K562 (cell line): ENCODE results near the gene DOLPP1. TPM values are rescaled to one million over a fixed set of nuclear protein-coding genes. Genes with fewer than 3 reads are reported as not detected.

Source experiments
- ATAC-seq: fragments of 200-7000 bp; cut with Tn5 transposase; 3 replicates; pipeline ENCODE4 v1.9.1; 2020; ENCODE audit warnings: moderate library complexity
- BruUV-seq: library from RNA; stranded (reverse); fragments of 400-500 nt; replicated peaks from 2 replicates; lab custom pipeline; 2021; lab: Mats Ljungman, UMichigan
- CTCF ChIA-PET: fragments of 300-600 bp; formaldehyde crosslinking; extraction: SDS; loops from one replicate; lab custom pipeline; 2021; ENCODE audit warnings: low intra/inter-chr PET ratio; lab: Yijun Ruan, JAX
- POLR2A ChIA-PET: fragments of 300-600, 350-650 bp; sonication (Branson Sonifier 250); formaldehyde crosslinking; extraction: SDS; loops from one replicate; lab custom pipeline; 2021; ENCODE audit warnings: antibody characterized with exemption, inconsistent platforms; lab: Yijun Ruan, JAX
- DNase-seq, 4 experiments: peaks; one replicate each; pipeline versions ENCODE4 v3.0.0 to v3.0.0-alpha.2; 2011 to 2018; ENCODE audit warnings: low spot score in 3 of 4, mixed read lengths in 3 of 4; ENCODE audit errors: extremely low read depth in 1 of 4
- FAIRE-seq: peaks from 2 replicates; lab custom pipeline; 2011; peaks lifted over from hg19 to GRCh38; lab: Jason Lieb, UNC
- H2AFZ ChIP-seq: 2 replicates; pipeline ENCODE4 v1.6.0; 2011; ENCODE audit warnings: low read depth, low read length, control low read depth, inconsistent platforms
- H3K27ac ChIP-seq: fragments of 200-600 bp; 3 replicates; pipeline ENCODE4 v1.8.0; 2011; ENCODE audit warnings: low read depth, mild to moderate bottlenecking, control low read depth, inconsistent platforms, low read length, moderate library complexity, mixed read lengths; ENCODE audit errors: extremely low read depth
- H3K27me3 ChIP-seq, 2 experiments: fragments of 300-600 bp in 1 of 2; 2 replicates in 1 of 2; 3 replicates in 1 of 2; pipeline versions ENCODE4 v1.6.0 to v1.8.0; 2011; ENCODE audit warnings: inconsistent platforms in 2 of 2, low read length in 2 of 2, mild to moderate bottlenecking in 1 of 2, mixed read lengths in 1 of 2, moderate library complexity in 1 of 2; ENCODE audit not compliant: control insufficient read depth in 2 of 2, insufficient read depth in 2 of 2
- H3K36me3 ChIP-seq: fragments of 300-600 bp; 3 replicates; pipeline ENCODE4 v1.8.0; 2011; ENCODE audit warnings: mild to moderate bottlenecking, low read length, inconsistent platforms; ENCODE audit not compliant: control insufficient read depth, insufficient read depth
- H3K4me1 ChIP-seq, 2 experiments: fragments of 200-600 bp in 1 of 2; replicated peaks in 1 of 2; 2 replicates in 1 of 2; 3 replicates in 1 of 2; pipeline versions ENCODE4 v1.5.1 to v1.8.0; 2011; ENCODE audit warnings: inconsistent platforms in 2 of 2, low read length in 2 of 2, mild to moderate bottlenecking in 1 of 2, mixed read lengths in 1 of 2, moderate library complexity in 1 of 2; ENCODE audit not compliant: control insufficient read depth in 2 of 2, insufficient read depth in 2 of 2
- H3K4me2 ChIP-seq: 2 replicates; pipeline ENCODE4 v1.6.1; 2011; ENCODE audit warnings: low read length, control low read depth, inconsistent platforms, mixed read lengths; ENCODE audit not compliant: insufficient read depth
- H3K4me3 ChIP-seq: fragments of 200-600 bp; sonication (generic), shearing (Covaris generic); 2 replicates; pipeline ENCODE4 v1.5.1; 2016; ENCODE audit warnings: control low read depth, inconsistent platforms
- H3K79me2 ChIP-seq: fragments of 200-600 bp; 3 replicates; pipeline ENCODE4 v1.8.0; 2011; ENCODE audit warnings: low read length, inconsistent platforms; ENCODE audit not compliant: control insufficient read depth, insufficient read depth
- H3K9ac ChIP-seq, 2 experiments: 2 replicates each; pipeline versions ENCODE4 v1.6.0 to v1.6.1; 2011; ENCODE audit warnings: low read depth in 2 of 2, low read length in 2 of 2, control low read depth in 1 of 2, inconsistent platforms in 1 of 2, mild to moderate bottlenecking in 1 of 2, mixed read lengths in 1 of 2; ENCODE audit not compliant: insufficient read depth in 1 of 2
- H3K9me1 ChIP-seq: one replicate; pipeline ENCODE4 v1.6.0; 2011; ENCODE audit warnings: inconsistent platforms, mild to moderate bottlenecking, low read length, moderate library complexity; ENCODE audit not compliant: control insufficient read depth, insufficient read depth
- H3K9me3 ChIP-seq: replicated peaks from 2 replicates; pipeline ENCODE4 v1.5.1; 2011; ENCODE audit warnings: low read depth, low read length, inconsistent platforms; ENCODE audit not compliant: control insufficient read depth, insufficient read depth
- H4K20me1 ChIP-seq: replicated peaks from 2 replicates; pipeline ENCODE4 v1.6.1; 2011; ENCODE audit warnings: low read length, inconsistent platforms, mixed read lengths; ENCODE audit not compliant: control insufficient read depth, insufficient read depth
- HNRNPLL ChIP-seq: fragments of 200-400 bp; formaldehyde crosslinking; IDR thresholded peaks from 2 replicates; pipeline ENCODE4 v1.6.1; 2017; ENCODE audit warnings: low read length, low read depth, mild to moderate bottlenecking; ENCODE audit not compliant: poor library complexity, severe bottlenecking
- KDM2B ChIP-seq: fragments of 250-450 bp; sonication (Bioruptor Pico); IDR thresholded peaks from 2 replicates; pipeline ENCODE4 v1.8.0; 2021; ENCODE audit warnings: mild to moderate bottlenecking, moderate library complexity
- MYC ChIP-seq, 2 experiments: fragments of 250-450 bp in 1 of 2; sonication (Bioruptor Pico) in 1 of 2; IDR thresholded peaks; 2 replicates each; pipeline versions ENCODE4 v1.5.1 to v1.6.1; 2012 to 2021; ENCODE audit warnings: low read depth in 2 of 2, borderline replicate concordance in 1 of 2, improper control_type of control experiment in 1 of 2, low read length in 1 of 2, mild to moderate bottlenecking in 1 of 2, moderate library complexity in 1 of 2
- POLR2G ChIP-seq: fragments of 200-400 bp; formaldehyde crosslinking; IDR thresholded peaks from 2 replicates; pipeline ENCODE4 v1.6.1; 2017; ENCODE audit warnings: low read depth, mild to moderate bottlenecking, antibody characterized with exemption, low read length, moderate library complexity
- ZFX ChIP-seq: sonication (generic); formaldehyde crosslinking; IDR thresholded peaks from 2 replicates; pipeline ENCODE4 v1.8.0; 2022; ENCODE audit warnings: mild to moderate bottlenecking, missing genetic modification reagents, moderate library complexity
- ZNF77 ChIP-seq: fragments of 250-450 bp; sonication (Bioruptor Pico); IDR thresholded peaks from 2 replicates; pipeline ENCODE4 v1.5.0; 2020
- WGBS: fragments of 100-300 bp; shearing (Covaris generic); methylation state at CpG from one replicate; pipeline ENCODE4 v1.1.6; 2016; ENCODE audit warnings: low coverage, mixed read lengths; ENCODE audit not compliant: insufficient coverage; ENCODE audit errors: missing lambda C conversion rate; 5-methylcytosine and 5-hydroxymethylcytosine counted together
- in situ Hi-C: fragments of 300-500 bp; cut with MboI; formaldehyde crosslinking; loops from 4 replicates; pipeline ENCODE4 v1.15.0; 2018; ENCODE audit warnings: inconsistent platforms, mixed read lengths
- intact Hi-C: fragments of 100-400 bp; cut with micrococcal nuclease; formaldehyde crosslinking; loops from 2 replicates; pipeline ENCODE4 v1.14.2; 2022
- polyA plus RNA-seq, 8 experiments: library from polyadenylated mRNA; depleted of rRNA in 4 of 8; stranded (reverse) in 5 of 8; unstranded in 3 of 8; fragments of >200 nt; fragmentation: Nextera tagmentation in 2 of 8; fragmentation: Illumina TruSeq in 1 of 8; extraction: Ambion mirVana in 2 of 8; extraction: Trizol in 1 of 8; gene quantifications; 2 replicates each; pipeline versions ENCODE4 v1.2.1 to v1.2.3, GENCODE V29; 2011 to 2014; ENCODE audit warnings: inconsistent platforms in 1 of 8, missing spikeins in 1 of 8
- total RNA-seq, 7 experiments: library from RNA; depleted of rRNA in 6 of 7; stranded (reverse); fragments of >200 nt in 6 of 7; fragmentation: Illumina TruSeq in 2 of 7; extraction: Trizol in 2 of 7; gene quantifications; 2 replicates each; pipeline versions ENCODE4 v1.2.1 to v1.2.3, GENCODE V29; 2011 to 2021; ENCODE audit warnings: low replicate concordance in 1 of 7

The DOLPP1 gene
- total and polyA plus RNA-seq, 9 of the 15 experiments (the other 6 are each of a cell fraction or from before 2014, with no cell fraction given), result 3.0 to 39.8 (median 30.5) TPM

GRCh38 chr9:129070696-129071525 is 10.0 kb upstream of the DOLPP1 start:
- H3K79me2 ChIP-seq, result peaks cover 16% of the 10 kb centered on the region; the same call in 2 of the 3 replicates
- WGBS, result 68% methylated on average over 18 of the region's 21 CpGs
- BruUV-seq, result TSS peak; percentile 26

More at GRCh38 chr9:129070696-129071525, 10.0 kb upstream of the DOLPP1 start:
- ChIA-PET CTCF (interaction anchor here (0.6 kb wide), 1 partner anchor 360 kb away, joined by 5 read pairs; no protein-coding TSS in a partner anchor), POLR2A (interaction anchor here (0.6 to 1.1 kb wide), 2 partner anchors 10 to 35 kb away, joined by 3 read pairs; partner anchors contain the start of gene DOLPP1)
- FAIRE-seq, result no peak
- Histone ChIP-seq H3K4me1 (peaks cover 44 to 54% of the 10 kb centered on the region in 2 experiments), H3K9me3 (no peaks in the 10 kb centered on the region), H3K27me3 (no peaks in the 10 kb centered on the region), H3K9me1 (peaks cover 2% of the 10 kb centered on the region), H3K36me3 (peaks cover 51% of the 10 kb centered on the region), H3K27ac (peak overlapping the region; percentile 92), H4K20me1 (no peaks in the 10 kb centered on the region), H3K9ac (peak overlapping the region; percentile 75 to 86; a peak in 3 of 4 replicates), H3K4me3 (no peak overlapping the region), H2AFZ (no peak overlapping the region), H3K4me2 (no peak overlapping the region)
- intact Hi-C loops, result no loop called here
- in situ Hi-C loops, result no loop called here
- peak in 3 of 4 experiments; percentile 28 to 50 (median 39) for DNase-seq
- no peak for TF ChIP-seq MYC (IDR thresholded peaks at IDR 0.05; ENCODE audit: low read depth, low read length)
- no peak for TF ChIP-seq MYC (CRISPR knock-in tag; IDR thresholded peaks at IDR 0.05; ENCODE audit: borderline replicate concordance, low read depth)
- no peak for TF ChIP-seq KDM2B (CRISPR knock-in tag)
- TF ChIP-seq POLR2G, result 0 out of 2 replicates have a peak, but pooled peaks have one; percentile 38
- no peak for TF ChIP-seq HNRNPLL
- peak; percentile 40; the same call in 1 of the 2 replicates for TF ChIP-seq ZFX (CRISPR knock-in tag)
- TF ChIP-seq ZNF77 (CRISPR knock-in tag), result no peak
- no peak for ATAC-seq
